HL-60 (cell line): Measurements from ENCODE around the gene CAMK2G.
"Not testable (repeated sequence)": the region's sequence is repeated elsewhere in the genome, so short reads cannot be mapped to it uniquely, and the experiment has no call there.

Experiments used
- DNase-seq, 2 experiments: peaks; one replicate each; pipeline ENCODE4 v3.0.0-alpha.2; 2010 to 2020; ENCODE audit warnings: low read depth in 1 of 2, low spot score in 1 of 2
- H3K27ac ChIP-seq: fragments of 250-450 bp; sonication (Bioruptor Pico); replicated peaks from 2 replicates; pipeline ENCODE4 v1.5.1; 2020; ENCODE audit warnings: mild to moderate bottlenecking, moderate library complexity
- H3K27me3 ChIP-seq: fragments of 250-450 bp; sonication (Bioruptor Pico); 2 replicates; pipeline ENCODE4 v1.5.1; 2021; ENCODE audit warnings: mild to moderate bottlenecking, moderate library complexity; ENCODE audit not compliant: insufficient read depth, poor library complexity, severe bottlenecking
- H3K4me3 ChIP-seq: replicated peaks from 2 replicates; pipeline ENCODE4 v1.5.1; 2011; ENCODE audit warnings: mild to moderate bottlenecking, control low read depth, low read length; ENCODE audit not compliant: insufficient read depth
- CTCF ChIP-seq: IDR thresholded peaks from one replicate; pipeline ENCODE4 v1.5.1; 2011; ENCODE audit warnings: low read length, control low read depth, inconsistent platforms; ENCODE audit not compliant: insufficient read depth
- GABPA ChIP-seq: IDR thresholded peaks from 2 replicates; pipeline ENCODE4 v1.6.1; 2012; ENCODE audit warnings: low read depth
- POLR2AphosphoS5 ChIP-seq: IDR thresholded peaks from 2 replicates; pipeline ENCODE4 v1.6.1; 2012; ENCODE audit warnings: low read depth
- REST ChIP-seq: IDR thresholded peaks from 2 replicates; pipeline ENCODE4 v1.6.1; 2012; ENCODE audit warnings: low read depth; ENCODE audit not compliant: insufficient replicate concordance
- SPI1 ChIP-seq: IDR thresholded peaks from 2 replicates; pipeline ENCODE4 v1.6.1; 2012; ENCODE audit warnings: low read depth, mild to moderate bottlenecking, borderline replicate concordance

The CAMK2G gene

DNA sequence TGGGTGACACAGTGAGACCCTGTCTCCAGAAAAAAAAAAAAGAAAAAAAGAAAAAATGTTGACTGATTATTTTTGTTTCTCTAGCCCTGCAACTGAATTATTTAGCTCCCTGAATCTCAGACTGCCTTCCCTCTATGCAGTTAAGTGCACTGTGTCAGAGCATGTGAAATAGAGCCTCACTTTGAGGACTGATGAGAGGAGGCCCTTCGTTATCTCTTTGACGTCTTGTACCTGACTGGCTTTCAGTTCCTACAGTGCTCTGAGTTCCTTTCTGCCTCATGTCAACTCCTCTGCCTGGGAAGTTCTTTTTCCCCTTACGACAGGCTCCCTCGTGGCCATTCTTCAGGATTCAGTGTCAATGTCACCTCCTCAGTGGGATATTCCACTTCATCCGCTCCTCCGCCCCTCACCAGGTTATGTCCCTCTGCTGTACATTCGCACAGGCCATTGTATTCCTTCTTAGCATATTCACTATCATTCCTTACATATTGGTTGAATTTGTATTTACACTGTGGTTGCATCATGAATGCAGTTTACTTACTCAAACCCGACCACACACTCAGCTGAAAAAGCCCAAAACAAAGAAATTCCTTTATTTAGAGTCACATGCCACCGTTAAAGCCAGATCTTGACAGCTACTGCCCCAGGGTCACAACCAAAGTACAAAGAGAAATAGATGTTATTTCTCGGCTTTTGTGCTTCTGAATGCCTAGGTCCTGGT is 18.1 kb upstream of the CAMK2G start:
- no peak overlapping the region for H3K27ac ChIP-seq

GRCh38 chr10:73891540-73891939 is 17.2 kb upstream of the CAMK2G start:
- TF ChIP-seq CTCF (no peak), POLR2AphosphoS5 (no peak), SPI1 (no peak), REST (no peak), GABPA (no peak)
- Histone ChIP-seq H3K27ac (no peak overlapping the region), H3K4me3 (no peak overlapping the region), H3K27me3 (no peaks in the 10 kb centered on the region)
- DNase-seq: no peak

More for the DNA sequence above, 18.1 kb upstream of the CAMK2G start:
- Histone ChIP-seq H3K27me3 (no peaks in the 10 kb centered on the region), H3K4me3 (no peak overlapping the region)
- DNase-seq: no peak
- no peak for TF ChIP-seq REST
- TF ChIP-seq GABPA: no peak
- no peak for TF ChIP-seq POLR2AphosphoS5
- TF ChIP-seq CTCF: no peak
- TF ChIP-seq SPI1: no peak

GRCh38 chr10:73890830-73891229 is 16.5 kb upstream of the CAMK2G start:
- not testable (repeated sequence) for H3K27me3 ChIP-seq, H3K27ac ChIP-seq, DNase-seq, H3K4me3 ChIP-seq

DNA sequence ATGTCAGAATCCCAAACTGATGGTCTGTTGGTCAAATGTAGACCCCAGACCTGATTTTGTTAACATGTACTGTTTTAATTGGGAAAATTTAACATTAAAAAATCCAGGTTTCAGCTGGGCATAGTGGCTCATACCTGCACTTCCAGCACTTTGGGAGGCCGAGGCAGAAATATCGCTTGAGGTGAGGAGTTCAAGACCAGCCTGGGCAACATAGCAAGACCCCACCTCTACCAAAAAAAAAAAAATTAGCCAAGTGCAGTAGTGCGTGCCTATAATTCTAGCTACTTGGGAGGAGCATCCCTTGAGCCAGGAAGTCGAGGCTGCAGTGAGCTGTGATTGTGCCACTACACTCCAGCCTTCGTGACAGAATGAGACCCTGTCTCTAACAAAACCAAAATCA is 15.9 kb upstream of the CAMK2G start:
- no peak for TF ChIP-seq POLR2AphosphoS5
- no peaks in the 10 kb centered on the region for H3K27me3 ChIP-seq
- no peak overlapping the region for H3K4me3 ChIP-seq
- no peak overlapping the region for H3K27ac ChIP-seq
- DNase-seq: no peak

DNA sequence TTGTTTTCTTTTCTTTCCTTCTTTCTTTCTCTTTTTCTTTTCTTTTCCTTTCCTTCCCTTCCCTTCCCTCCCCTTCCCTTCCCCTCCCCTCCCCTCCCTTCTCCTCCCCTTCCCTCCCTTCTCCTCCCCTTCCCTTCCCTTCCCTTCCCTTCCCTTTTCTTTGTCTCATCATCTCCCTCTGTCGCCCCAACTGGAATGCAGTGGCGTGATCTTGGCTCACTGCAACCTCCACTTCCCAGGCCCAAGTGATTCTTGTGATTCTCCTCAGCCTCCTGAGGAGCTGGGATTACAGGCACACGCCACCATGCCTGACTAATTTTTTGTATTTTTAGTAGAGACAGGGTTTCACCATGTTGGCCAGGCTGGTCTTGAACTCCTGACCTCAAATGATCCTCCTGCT is 15.1 kb upstream of the CAMK2G start:
- DNase-seq, H3K27ac ChIP-seq, H3K27me3 ChIP-seq, H3K4me3 ChIP-seq: not testable (repeated sequence)
